DOHH2 (cell line): ENCODE measurements around the gene LIMK1.

Experiments
- CTCF ChIP-seq: fragments of 200-600 bp; sonication (generic); IDR thresholded peaks from one replicate; pipeline ENCODE4 v1.5.1; 2014; ENCODE audit warnings: antibody characterized with exemption, mild to moderate bottlenecking, low read depth, low read length; ENCODE audit not compliant: poor library complexity, severe bottlenecking
- EZH2phosphoT487 ChIP-seq: fragments of 200-600 bp; sonication (generic); IDR thresholded peaks from 2 replicates; pipeline ENCODE4 v1.6.1; 2017; ENCODE audit warnings: borderline replicate concordance, mild to moderate bottlenecking, antibody characterized with exemption, low read length, moderate library complexity, mixed read lengths

GRCh38 chr7:74070619-74070921 is 13.0 kb upstream of the LIMK1 start:
- no peak for TF ChIP-seq CTCF
- no peak for TF ChIP-seq EZH2phosphoT487
